Mucosa of rectum (tissue), 2 donors: ENCODE results near the gene LHFPL4.

ENCODE experiments used
- H3K27ac ChIP-seq, 2 donors: one replicate each; pipeline ENCODE4 v1.7.0; 2013; ENCODE audit warnings: inconsistent platforms in 2 of 2, low read depth in 2 of 2, low read length in 2 of 2
- H3K27me3 ChIP-seq, 2 donors: one replicate each; pipeline ENCODE4 v1.7.0; 2013; ENCODE audit warnings: low read length in 2 of 2; ENCODE audit not compliant: control insufficient read depth in 2 of 2, insufficient read depth in 2 of 2
- H3K36me3 ChIP-seq, 2 donors: one replicate each; pipeline ENCODE4 v1.7.0; 2013; ENCODE audit warnings: low read length in 2 of 2; ENCODE audit not compliant: control insufficient read depth in 2 of 2, insufficient read depth in 2 of 2
- H3K4me1 ChIP-seq, 2 donors: one replicate each; pipeline ENCODE4 v1.7.0; 2013; ENCODE audit warnings: low read length in 2 of 2, mild to moderate bottlenecking in 1 of 2; ENCODE audit not compliant: control insufficient read depth in 2 of 2, insufficient read depth in 2 of 2
- H3K4me3 ChIP-seq, 2 donors: one replicate each; pipeline ENCODE4 v1.7.0; 2013; ENCODE audit warnings: low read length in 2 of 2
- H3K9ac ChIP-seq, 2 donors: one replicate each; pipeline ENCODE4 v1.7.0; 2013; ENCODE audit warnings: low read length in 2 of 2, low read depth in 1 of 2, mild to moderate bottlenecking in 1 of 2
- H3K9me3 ChIP-seq, 2 donors: one replicate each; pipeline ENCODE4 v1.7.0; 2013; ENCODE audit warnings: low read length in 2 of 2; ENCODE audit not compliant: control insufficient read depth in 2 of 2
- donor health status: healthy.
- donor health status: Normal muscosa, but diverticular disease.

LHFPL4 gene

GRCh38 chr3:9450126-9450525, 103.5 kb downstream of the LHFPL4 start:
- Histone ChIP-seq H3K27me3 (no peaks in the 10 kb centered on the region), H3K36me3 (peaks cover 61 to 65% of the 10 kb centered on the region in 2 donors), H3K9ac (no peak overlapping the region), H3K9me3 (no peaks in the 10 kb centered on the region), H3K4me1 (no peaks in the 10 kb centered on the region), H3K27ac (no peak overlapping the region), H3K4me3 (no peak overlapping the region)

- no peak overlapping the region for H3K9ac ChIP-seq
- H3K4me3 ChIP-seq: no peak overlapping the region
- no peaks in the 10 kb centered on the region for H3K9me3 ChIP-seq
- no peaks in the 10 kb centered on the region for H3K27me3 ChIP-seq
- no peaks in the 10 kb centered on the region for H3K4me1 ChIP-seq
- peaks cover 67 to 78% of the 10 kb centered on the region in 2 donors for H3K36me3 ChIP-seq
- no peak overlapping the region for H3K27ac ChIP-seq
These were observed 105.0 kb downstream of the LHFPL4 start for GRCh38 chr3:9448643-9449042.
